Heart left ventricle (tissue), 16 donors: ENCODE results near the gene NFIX. TPM values are rescaled to one million over a fixed set of nuclear protein-coding genes. Genes with fewer than 3 reads are reported as not detected.

ENCODE experiments used
- ATAC-seq, 4 donors: fragments of 200-7000 bp; cut with Tn5 transposase; one replicate each; pipeline ENCODE4 v1.9.1; 2020 to 2022; ENCODE audit warnings: moderate library complexity in 4 of 4, mild to moderate bottlenecking in 3 of 4, moderate number of reproducible peaks in 1 of 4
- DNase-seq, 5 donors: peaks; one replicate each; pipeline ENCODE4 v3.0.0-alpha.2; 2020
- H3K27ac ChIP-seq, 12 donors: fragments of 200-600 bp; sonication (generic) in 4 of 12; one replicate each; pipeline versions ENCODE4 v1.5.0 to v1.8.0; 2016 to 2022; ENCODE audit warnings: mild to moderate bottlenecking in 2 of 12
- H3K27me3 ChIP-seq, 9 donors: fragments of 200-600 bp; sonication (generic) in 2 of 9; one replicate each; pipeline versions ENCODE4 v1.5.1 to v1.8.0; 2016 to 2022; ENCODE audit warnings: mild to moderate bottlenecking in 3 of 9
- H3K36me3 ChIP-seq, 9 donors: fragments of 200-600 bp; sonication (generic) in 2 of 9; one replicate each; pipeline versions ENCODE4 v1.5.0 to v1.8.0; 2018 to 2022; ENCODE audit warnings: mild to moderate bottlenecking in 2 of 9
- H3K4me1 ChIP-seq, 12 donors: fragments of 200-600 bp; sonication (generic) in 4 of 12; one replicate each; pipeline versions ENCODE4 v1.5.0 to v1.8.0; 2016 to 2022; ENCODE audit warnings: mild to moderate bottlenecking in 3 of 12
- H3K4me3 ChIP-seq, 12 donors: fragments of 200-600 bp; sonication (generic) in 4 of 12; one replicate each; pipeline versions ENCODE4 v1.5.0 to v1.8.0; 2017 to 2022; ENCODE audit warnings: mild to moderate bottlenecking in 9 of 12, moderate library complexity in 4 of 12
- H3K9me3 ChIP-seq, 12 donors: fragments of 200-600 bp; sonication (generic) in 4 of 12; one replicate each; pipeline versions ENCODE4 v1.5.0 to v1.8.0; 2016 to 2022; ENCODE audit warnings: mild to moderate bottlenecking in 1 of 12
- CTCF ChIP-seq, 12 donors: fragments of 200-600 bp; sonication (generic) in 4 of 12; IDR thresholded peaks; one replicate each; pipeline versions ENCODE4 v1.5.0 to v1.8.0; 2018 to 2022; ENCODE audit warnings: antibody characterized with exemption in 12 of 12, mild to moderate bottlenecking in 5 of 12
- POLR2A ChIP-seq, 2 donors: fragments of 450-650 bp; IDR thresholded peaks; one replicate each; pipeline ENCODE4 v1.6.1; 2017; ENCODE audit warnings: antibody characterized with exemption in 2 of 2, mild to moderate bottlenecking in 2 of 2, moderate library complexity in 2 of 2
- WGBS, 4 donors: extraction: QIAGEN DNeasy Blood & Tissue Kit in 2 of 4; methylation state at CpG; one replicate each; pipeline versions ENCODE4 v1.1.5 to v1.1.7; 2013 to 2018; 5-methylcytosine and 5-hydroxymethylcytosine counted together
- intact Hi-C, 10 donors: fragments of 100-400 bp; cut with DNase I; formaldehyde crosslinking; loops; one replicate each; pipeline versions ENCODE4 v1.11.1 to v1.14.2; 2022
- polyA plus RNA-seq, 2 donors: library from polyadenylated mRNA; stranded (reverse); fragments of 200-250 nt; gene quantifications; one replicate each; pipeline ENCODE4 v1.2.3, GENCODE V29; 2013
- total RNA-seq, 9 donors: library from RNA; depleted of rRNA in 2 of 9; stranded (reverse); fragments of >200 nt in 2 of 9; fragmentation: NEBNext Ultra II Directional in 3 of 9; extraction: Animal tissue kit (Norgen Biotek cat#: 25700) in 3 of 9; gene quantifications; one replicate each; pipeline versions ENCODE4 v1.1.0 to v1.2.4, GENCODE V29; 2016 to 2023
- donor health status: ischemic (EF 13 %, LVEDD 7.1; RV severe dilation, severe dysfunction).
- donor health status: healthy with polysubstance abuse.
- donor health status: DM: no; HTN: yes; CAD: no.
- donor health status: DM: no; HTN: no; CAD: no.
- donor health status: ischemic (EF 25% LVEDD 6.9; RV normal size, moderate dysfunction).
- donor health status: ischemic (EF 25% LVEDD 5.7; RV mildly dilated, moderate dysfunction).
- donor health status: healthy.
- donor health status: DM: yes; HTN: yes; CAD: no.
- donor health status: ischemic (EF 35%, LVEDD 5.7; RV mildly dilated, moderate dysfunction).
- donor health status: nonischemic (EF 11% LVEDD 7.7; RV severe dilation, severe dysfunction).
- donor health status: DM: yes; HTN: yes; CAD: no.
- donor health status: PGD.
- donor health status: ischemic (EF 29% LVEDD 5.4; RV normal size, mild dysfunction).
- donor health status: nonischemic (EF 23%, LVEDD 6.1; RV moderate dilation, normal function).

Gene NFIX
- total and polyA plus RNA-seq, 11 donors: 42.1 to 147 (median 107) TPM

GRCh38 chr19:13012690-13013608 is 17.7 kb downstream of the NFIX start:
- intact Hi-C loops: no loop called here
- Histone ChIP-seq H3K36me3 (peaks cover 0 to 5% (median 0%) of the 10 kb centered on the region in 9 donors), H3K4me1 (peaks cover 4 to 100% (median 83%) of the 10 kb centered on the region in 12 donors), H3K4me3 (peak overlapping the region in 10 of 12 donors; percentile 9 to 55 (median 43)), H3K9me3 (no peaks in the 10 kb centered on the region), H3K27ac (peak overlapping the region; percentile 43 to 97 (median 79)), H3K27me3 (peaks cover 0 to 56% (median 0%) of the 10 kb centered on the region in 9 donors)
- 28 to 51% (median 42%) methylated on average over 52 of the region's 52 CpGs for WGBS, 4 donors
- DNase-seq: peak in 2 of 5 donors; percentile 64
- peak; percentile 15 to 64 (median 43) for ATAC-seq
- TF ChIP-seq CTCF (IDR thresholded peaks at IDR 0.05): no peak
- TF ChIP-seq POLR2A (IDR thresholded peaks at IDR 0.05): no peak

- DNase-seq: no peak
- WGBS, 4 donors: 65 to 81% (median 76%) methylated on average over 20 of the region's 20 CpGs
- TF ChIP-seq CTCF (IDR thresholded peaks at IDR 0.05) (no peak), POLR2A (IDR thresholded peaks at IDR 0.05) (no peak)
- peaks cover 4 to 100% (median 83%) of the 10 kb centered on the region in 12 donors for H3K4me1 ChIP-seq
- ATAC-seq: no peak
- H3K36me3 ChIP-seq: peaks cover 0 to 4% (median 0%) of the 10 kb centered on the region in 9 donors
- H3K9me3 ChIP-seq: no peaks in the 10 kb centered on the region
- H3K27ac ChIP-seq: peak overlapping the region; percentile 43 to 97 (median 79)
- intact Hi-C loops: no loop called here
- peak overlapping the region in 9 of 12 donors; percentile 35 to 55 (median 43) for H3K4me3 ChIP-seq
- peaks cover 0 to 56% (median 0%) of the 10 kb centered on the region in 9 donors for H3K27me3 ChIP-seq
These were observed 18.4 kb downstream of the NFIX start for GRCh38 chr19:13013649-13014048.

- Histone ChIP-seq H3K4me3 (peak overlapping the region in 9 of 12 donors; percentile 35 to 55 (median 43)), H3K36me3 (no peaks in the 10 kb centered on the region), H3K9me3 (no peaks in the 10 kb centered on the region), H3K27me3 (peaks cover 0 to 56% (median 0%) of the 10 kb centered on the region in 9 donors), H3K27ac (peak overlapping the region; percentile 43 to 97 (median 79)), H3K4me1 (peaks cover 8 to 100% (median 84%) of the 10 kb centered on the region in 12 donors)
- TF ChIP-seq POLR2A (IDR thresholded peaks at IDR 0.05) (no peak), CTCF (IDR thresholded peaks at IDR 0.05) (no peak)
- intact Hi-C loops: no loop called here
- 70 to 78% (median 73%) methylated on average over 35 of the region's 35 CpGs for WGBS, 4 donors
- no peak for DNase-seq
- ATAC-seq: peak in 1 of 4 donors; percentile 17
These were observed 19.0 kb downstream of the NFIX start for GRCh38 chr19:13014101-13014920.
